Mammary epithelial cell (primary cell): ENCODE measurements around the gene RNMT.

Source experiments
- EZH2 ChIP-seq: IDR thresholded peaks from 2 replicates; pipeline ENCODE4 v1.6.1; 2012; ENCODE audit warnings: low read length, inconsistent platforms, borderline replicate concordance
- TF ChIP-seq, protein P1 (sequence below), 2 donors: IDR thresholded peaks in 1 of 2; conservative IDR thresholded peaks in 1 of 2; 2 replicates each; pipeline ENCODE4 v1.5.1; 2011 to 2012; ENCODE audit warnings: inconsistent platforms in 2 of 2, low read length in 2 of 2, mild to moderate bottlenecking in 2 of 2, control low read depth in 1 of 2, low read depth in 1 of 2; ENCODE audit not compliant: insufficient read depth in 1 of 2; ENCODE audit errors: extremely low read depth in 1 of 2

DNA sequence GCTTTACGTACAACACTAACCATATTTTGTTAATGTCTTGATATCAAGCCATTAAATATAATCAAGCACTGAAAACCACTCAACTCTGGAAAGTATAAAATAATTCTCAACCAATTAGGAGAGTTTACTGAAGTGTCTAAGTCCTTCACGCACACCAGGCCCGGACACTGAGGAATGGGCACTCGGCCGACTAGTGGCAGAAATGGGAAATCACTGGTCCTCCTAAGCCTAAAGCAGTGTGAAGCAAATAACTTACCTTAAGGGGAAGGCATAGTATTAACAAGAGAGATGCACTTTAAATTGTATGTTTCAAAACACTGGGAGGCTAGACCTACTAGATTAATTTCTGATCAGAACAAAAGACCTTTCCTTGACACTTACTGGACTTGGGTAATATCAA lies 45.9 kb upstream of the RNMT start:
- TF ChIP-seq, protein P1, sequence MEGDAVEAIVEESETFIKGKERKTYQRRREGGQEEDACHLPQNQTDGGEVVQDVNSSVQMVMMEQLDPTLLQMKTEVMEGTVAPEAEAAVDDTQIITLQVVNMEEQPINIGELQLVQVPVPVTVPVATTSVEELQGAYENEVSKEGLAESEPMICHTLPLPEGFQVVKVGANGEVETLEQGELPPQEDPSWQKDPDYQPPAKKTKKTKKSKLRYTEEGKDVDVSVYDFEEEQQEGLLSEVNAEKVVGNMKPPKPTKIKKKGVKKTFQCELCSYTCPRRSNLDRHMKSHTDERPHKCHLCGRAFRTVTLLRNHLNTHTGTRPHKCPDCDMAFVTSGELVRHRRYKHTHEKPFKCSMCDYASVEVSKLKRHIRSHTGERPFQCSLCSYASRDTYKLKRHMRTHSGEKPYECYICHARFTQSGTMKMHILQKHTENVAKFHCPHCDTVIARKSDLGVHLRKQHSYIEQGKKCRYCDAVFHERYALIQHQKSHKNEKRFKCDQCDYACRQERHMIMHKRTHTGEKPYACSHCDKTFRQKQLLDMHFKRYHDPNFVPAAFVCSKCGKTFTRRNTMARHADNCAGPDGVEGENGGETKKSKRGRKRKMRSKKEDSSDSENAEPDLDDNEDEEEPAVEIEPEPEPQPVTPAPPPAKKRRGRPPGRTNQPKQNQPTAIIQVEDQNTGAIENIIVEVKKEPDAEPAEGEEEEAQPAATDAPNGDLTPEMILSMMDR (conservative IDR thresholded peaks at IDR 0.05 in 1 of 2, IDR thresholded peaks at IDR 0.05 in 1 of 2; ENCODE audit: extremely low read depth in 1 of 2, insufficient read depth in 1 of 2, low read depth in 1 of 2, low read length in 2 of 2) = peak in 1 of 2 donors; percentile 30
- TF ChIP-seq EZH2 = no peak
